Activated T-cell treated with anti-CD3 and anti-CD28 coated beads, Interleukin-2, amount 50 U/mL, for 72 hours (primary cell): ENCODE results near the gene AADAT. TPM values are rescaled to one million over a fixed set of nuclear protein-coding genes. Genes with fewer than 3 reads are reported as not detected.
A peak's percentile ranks its signal among the peaks of the same experiment; 100 is the strongest.

Experiments
- ATAC-seq, 2 donors: fragments of 150-1000 bp; cut with Tn5 transposase; replicated peaks in 1 of 2; 2 replicates each; pipeline ENCODE4 v1.10.0; 2021; ENCODE audit warnings: moderate library complexity in 2 of 2, mild to moderate bottlenecking in 1 of 2
- DNase-seq, 2 donors: peaks; one replicate each; pipeline ENCODE4 v3.0.0; 2021 to 2022; ENCODE audit warnings: mixed read lengths in 1 of 2
- H3K27ac Mint-ChIP-seq: one replicate; pipeline ENCODE4 v1.8.0; 2022; ENCODE audit warnings: mild to moderate bottlenecking, moderate library complexity, mixed read lengths
- H3K27me3 Mint-ChIP-seq: one replicate; pipeline ENCODE4 v1.8.0; 2022; ENCODE audit warnings: low read depth, mixed read lengths
- H3K36me3 Mint-ChIP-seq, 2 donors: one replicate each; pipeline ENCODE4 v1.8.0; 2022; ENCODE audit warnings: mixed read lengths in 2 of 2, mild to moderate bottlenecking in 1 of 2; ENCODE audit not compliant: insufficient read depth in 2 of 2
- H3K4me1 Mint-ChIP-seq: one replicate; pipeline ENCODE4 v1.8.0; 2022; ENCODE audit warnings: low read depth, mixed read lengths
- H3K4me3 Mint-ChIP-seq, 2 donors: one replicate each; pipeline ENCODE4 v1.8.0; 2022; ENCODE audit warnings: mild to moderate bottlenecking in 2 of 2, mixed read lengths in 2 of 2, moderate library complexity in 2 of 2
- H3K9me3 Mint-ChIP-seq, 2 donors: one replicate each; pipeline ENCODE4 v1.8.0; 2022; ENCODE audit warnings: mixed read lengths in 2 of 2
- total RNA-seq, 2 donors: library from RNA; stranded (reverse); gene quantifications; one replicate each; pipeline ENCODE4 v1.2.3, GENCODE V29; 2022

The AADAT gene
- total RNA-seq, 2 donors from 2014 or later = 0.38 TPM; not detected in 1

DNA sequence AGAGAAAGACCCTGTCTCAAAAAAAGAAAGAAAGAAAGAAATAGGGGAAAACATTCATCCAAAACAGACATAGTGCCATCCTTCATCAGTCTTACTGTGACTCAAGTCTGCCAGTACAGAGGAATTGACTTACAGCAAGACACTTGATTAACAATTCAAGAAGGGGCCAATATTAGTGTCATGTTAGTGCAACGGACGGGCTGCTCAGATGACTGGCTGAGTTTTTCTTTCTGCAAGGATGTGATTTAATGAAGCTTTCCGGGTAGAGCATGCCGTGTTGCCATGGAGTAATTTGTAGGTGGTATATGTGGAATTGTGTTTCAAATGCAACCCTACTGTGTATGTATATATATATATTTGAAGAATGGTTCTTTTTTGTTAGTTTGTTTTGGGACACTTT is 51.0 kb downstream of the AADAT start:
- Mint-ChIP-seq H3K4me1 (no peaks in the 10 kb centered on the region), H3K9me3 (no peaks in the 10 kb centered on the region), H3K4me3 (no peak overlapping the region), H3K36me3 (no peaks in the 10 kb centered on the region), H3K27me3 (no peaks in the 10 kb centered on the region), H3K27ac (no peak overlapping the region)
- DNase-seq = no peak
- no peak for ATAC-seq

DNA sequence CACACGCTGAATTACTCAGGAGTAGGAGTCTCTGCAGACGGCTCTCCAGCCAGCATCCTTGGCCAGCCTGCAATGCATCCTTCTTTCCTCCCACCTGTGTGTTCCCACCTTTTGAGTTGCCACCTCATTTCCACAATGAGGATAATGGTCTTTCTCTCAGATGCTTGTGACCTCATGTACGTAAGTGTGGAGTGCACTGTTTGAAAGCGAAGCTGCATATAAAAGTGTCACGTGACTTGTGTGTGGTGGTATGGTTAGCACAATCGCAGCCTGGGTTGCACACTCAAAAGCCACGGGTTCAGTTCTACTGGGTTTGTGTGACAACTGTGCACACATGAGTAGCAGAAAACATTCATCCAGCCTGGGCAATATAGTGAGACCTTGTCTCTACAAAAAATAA is 51.5 kb downstream of the AADAT start:
- no peak for ATAC-seq
- Mint-ChIP-seq H3K4me1 (no peaks in the 10 kb centered on the region), H3K27ac (no peak overlapping the region), H3K9me3 (no peaks in the 10 kb centered on the region), H3K36me3 (no peaks in the 10 kb centered on the region), H3K4me3 (no peak overlapping the region), H3K27me3 (no peaks in the 10 kb centered on the region)
- DNase-seq = no peak

DNA sequence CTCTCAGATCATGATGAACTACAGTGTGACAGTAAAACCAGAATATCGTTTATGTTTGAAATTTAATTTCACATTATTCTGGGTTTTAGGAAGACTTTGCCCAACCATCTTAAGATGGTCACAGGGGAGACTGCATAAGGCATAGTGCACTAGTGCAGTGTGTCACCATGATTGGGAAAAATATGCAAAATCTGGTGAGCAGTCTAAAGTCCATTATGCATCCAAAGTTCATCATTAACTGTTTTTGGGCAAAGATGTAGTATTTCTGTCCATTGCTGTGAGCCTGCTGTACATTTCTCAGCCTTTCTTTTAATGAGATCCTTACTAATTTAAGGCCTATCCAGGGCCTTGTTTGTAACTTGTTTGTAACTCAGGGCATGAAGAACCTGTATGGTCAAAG is 52.3 kb downstream of the AADAT start:
- ATAC-seq (no peak), DNase-seq (no peak)
- no peaks in the 10 kb centered on the region for H3K36me3 Mint-ChIP-seq
- no peak overlapping the region for H3K27ac Mint-ChIP-seq
- H3K4me3 Mint-ChIP-seq = no peak overlapping the region
- H3K4me1 Mint-ChIP-seq = no peaks in the 10 kb centered on the region
- H3K9me3 Mint-ChIP-seq = no peaks in the 10 kb centered on the region
- no peaks in the 10 kb centered on the region for H3K27me3 Mint-ChIP-seq

DNA sequence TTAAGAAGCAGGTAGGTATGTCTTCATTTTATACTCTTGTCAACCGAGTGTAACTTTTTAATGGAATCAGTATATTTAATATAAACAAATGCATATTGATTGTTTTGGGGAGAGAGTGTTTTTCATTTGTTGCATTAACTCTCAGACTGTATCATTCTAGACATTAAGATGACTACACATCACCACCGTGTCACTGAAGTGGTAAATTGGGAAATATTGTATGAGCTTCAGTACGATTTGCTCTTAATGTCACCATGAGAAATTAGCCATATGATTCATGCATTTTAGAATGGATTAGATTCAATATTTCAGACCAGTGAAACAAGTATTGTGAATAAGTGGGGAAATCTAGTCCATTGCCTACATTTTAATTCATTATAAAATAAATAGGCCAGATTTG is 53.9 kb downstream of the AADAT start:
- Mint-ChIP-seq H3K9me3 (no peaks in the 10 kb centered on the region), H3K4me3 (no peak overlapping the region), H3K36me3 (no peaks in the 10 kb centered on the region), H3K4me1 (no peaks in the 10 kb centered on the region), H3K27me3 (no peaks in the 10 kb centered on the region), H3K27ac (no peak overlapping the region)
- DNase-seq (no peak), ATAC-seq (no peak)

DNA sequence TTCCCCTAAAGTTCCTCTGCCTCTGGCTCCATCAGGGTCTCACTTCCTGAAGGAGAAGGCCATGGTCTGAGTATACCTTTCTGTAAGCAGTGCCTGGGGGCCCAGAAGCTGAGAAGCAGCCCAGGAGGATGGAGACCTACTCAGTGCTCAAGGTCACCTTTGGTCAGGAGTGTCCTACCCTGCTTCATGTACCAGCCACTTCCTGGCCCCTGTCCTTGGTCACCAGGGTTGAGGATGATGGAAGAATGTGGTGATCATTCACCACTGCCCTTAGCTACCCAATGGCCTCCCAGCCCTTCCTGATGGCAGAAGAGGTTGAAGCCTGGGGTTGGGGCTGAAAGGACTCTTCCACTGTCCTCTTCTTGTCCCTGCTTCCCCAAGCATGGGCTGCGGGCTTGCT is 54.5 kb downstream of the AADAT start:
- no peak for ATAC-seq
- no peak overlapping the region for H3K27ac Mint-ChIP-seq
- no peaks in the 10 kb centered on the region for H3K27me3 Mint-ChIP-seq
- no peak overlapping the region for H3K4me3 Mint-ChIP-seq
- no peaks in the 10 kb centered on the region for H3K4me1 Mint-ChIP-seq
- no peaks in the 10 kb centered on the region for H3K9me3 Mint-ChIP-seq
- H3K36me3 Mint-ChIP-seq = no peaks in the 10 kb centered on the region
- DNase-seq = no peak

DNA sequence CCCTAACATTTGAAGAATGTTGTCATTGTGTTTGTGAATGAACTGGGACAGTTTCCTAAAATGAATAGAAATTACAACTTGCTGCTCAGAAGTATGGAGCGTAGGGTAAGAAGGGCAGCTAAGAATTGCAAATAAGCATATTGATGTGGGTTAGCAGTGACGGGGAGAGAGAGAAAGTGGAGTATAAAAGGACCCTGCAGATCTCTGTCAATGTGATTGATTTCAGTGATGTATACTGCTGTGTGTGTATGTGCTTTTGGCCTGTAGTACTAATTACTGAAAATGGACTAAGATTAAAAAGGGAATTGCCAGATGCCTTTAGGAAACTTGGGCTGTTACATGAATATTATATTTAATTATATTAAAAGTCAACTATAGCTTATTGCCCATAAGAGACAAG is 55.8 kb downstream of the AADAT start:
- H3K27me3 Mint-ChIP-seq = peaks cover 9% of the 10 kb centered on the region
- no peaks in the 10 kb centered on the region for H3K36me3 Mint-ChIP-seq
- no peak overlapping the region for H3K4me3 Mint-ChIP-seq
- no peaks in the 10 kb centered on the region for H3K4me1 Mint-ChIP-seq
- DNase-seq = no peak
- no peak overlapping the region for H3K27ac Mint-ChIP-seq
- no peaks in the 10 kb centered on the region for H3K9me3 Mint-ChIP-seq
- no peak for ATAC-seq

DNA sequence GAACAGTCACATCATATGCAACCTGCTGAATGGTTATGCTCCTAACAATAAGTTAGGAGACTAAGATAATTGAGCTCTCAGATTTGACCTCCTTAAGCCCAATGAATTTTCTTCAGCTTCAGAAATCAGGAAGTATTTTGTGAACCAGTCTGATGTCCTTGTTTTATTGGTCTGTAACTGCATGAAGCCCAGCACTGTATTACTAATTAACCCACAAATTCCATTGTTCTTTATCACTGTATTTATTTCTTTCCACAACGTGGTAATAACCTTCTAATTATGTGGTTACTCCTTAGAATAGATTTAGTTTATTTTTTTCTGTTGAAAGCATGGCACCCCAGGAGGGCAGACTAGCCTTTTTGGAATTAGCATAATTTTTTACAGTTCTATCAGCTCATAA is 59.6 kb downstream of the AADAT start:
- Mint-ChIP-seq H3K27me3 (peaks cover 26% of the 10 kb centered on the region), H3K36me3 (peaks cover 2 to 7% of the 10 kb centered on the region in 2 donors), H3K4me3 (no peak overlapping the region), H3K9me3 (no peaks in the 10 kb centered on the region), H3K4me1 (peaks cover 11% of the 10 kb centered on the region), H3K27ac (no peak overlapping the region)
- ATAC-seq = no peak
- DNase-seq = no peak

DNA sequence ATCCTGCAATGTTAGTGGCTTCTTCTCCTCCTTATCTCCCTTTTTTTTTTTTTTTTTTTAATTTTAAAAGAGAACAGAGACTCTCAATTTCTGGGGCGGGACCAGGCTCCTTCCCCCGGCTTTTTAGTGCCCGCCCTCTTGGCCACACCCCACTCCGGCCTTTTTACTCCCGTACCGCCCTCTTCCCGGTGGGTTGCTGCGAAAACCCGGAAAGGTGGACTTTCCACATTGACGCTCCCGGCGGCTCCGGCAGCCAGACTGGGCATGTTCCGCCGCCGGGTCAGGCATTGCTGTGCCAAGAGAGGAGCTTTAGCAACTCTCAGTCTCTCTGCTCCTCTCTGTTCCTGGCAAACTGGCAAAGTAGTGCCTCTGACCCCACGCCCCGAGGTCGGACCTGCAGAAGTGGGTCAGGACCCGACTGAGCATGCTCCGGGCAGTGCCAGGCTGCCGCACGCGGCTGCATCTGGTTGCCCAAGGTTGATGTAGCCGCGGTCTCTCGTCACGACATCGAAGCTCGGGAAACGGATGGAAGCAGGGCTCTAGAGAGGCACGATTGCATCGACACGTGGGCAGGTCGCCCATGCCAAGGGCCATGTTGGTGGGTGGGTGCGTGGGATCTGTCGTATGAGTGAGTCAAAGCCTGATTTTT is 62.5 kb downstream of the AADAT start:
- peak overlapping the region; percentile 93 to 94 for H3K4me3 Mint-ChIP-seq
- peaks cover 33% of the 10 kb centered on the region for H3K27me3 Mint-ChIP-seq
- peaks cover 11% of the 10 kb centered on the region for H3K4me1 Mint-ChIP-seq
- peak overlapping the region; percentile 92 for H3K27ac Mint-ChIP-seq
- ATAC-seq (peak; percentile 63 to 66), DNase-seq (peak; percentile 91 to 93)
- peaks cover 2 to 7% of the 10 kb centered on the region in 2 donors for H3K36me3 Mint-ChIP-seq
- H3K9me3 Mint-ChIP-seq = no peaks in the 10 kb centered on the region

DNA sequence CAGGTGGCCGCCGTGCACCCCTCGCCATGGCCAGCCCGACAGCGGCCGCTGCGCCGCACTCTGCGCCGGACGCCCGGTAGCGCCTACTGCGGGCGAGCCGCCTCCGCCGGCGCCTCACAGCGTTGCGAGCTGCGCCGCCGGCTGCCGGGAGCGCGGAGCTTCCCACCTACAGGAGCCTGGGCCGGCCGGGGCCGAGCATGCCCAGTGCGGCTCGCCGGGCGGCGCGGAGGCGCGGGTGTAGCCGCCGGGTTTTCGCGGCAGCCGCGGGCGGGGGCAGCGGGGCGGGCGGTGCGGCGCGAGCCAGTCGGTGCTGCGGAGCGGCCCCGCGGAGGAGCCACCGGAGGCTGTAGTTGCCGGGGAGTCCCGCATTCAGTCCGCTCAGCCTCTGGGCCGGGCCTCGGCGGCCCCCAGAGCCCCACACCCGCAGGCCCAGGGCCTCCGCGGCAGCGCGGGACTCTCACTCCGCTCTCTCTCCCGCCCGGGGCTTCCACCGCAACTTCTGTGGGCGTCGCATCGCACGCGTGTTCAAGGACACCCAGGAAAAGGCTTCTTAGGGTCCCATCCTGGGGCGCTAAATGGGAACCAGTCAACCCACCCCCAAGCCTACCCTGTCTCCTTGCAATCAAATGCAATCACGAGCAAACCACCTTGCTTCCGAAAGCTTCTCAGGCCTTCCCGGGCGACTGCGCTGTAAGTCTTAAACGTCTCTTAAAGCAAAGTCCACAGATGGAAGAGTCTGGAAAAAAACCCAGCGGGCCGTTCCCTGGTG is 63.3 kb downstream of the AADAT start, which contains the start of gene MFAP3L:
Gene MFAP3L (minus strand): TSS at position 143 of the 769 bp plus-strand sequence. CDS start 20,518 bp downstream, outside the sequence.
- Mint-ChIP-seq H3K4me3 (peak within 1 kb of the TSS; percentile 93 to 94), H3K27me3 (peaks cover 33% of the 10 kb centered on the region), H3K9me3 (no peaks in the 10 kb centered on the region), H3K4me1 (peaks cover 11% of the 10 kb centered on the region), H3K36me3 (peaks cover 2 to 7% of the 10 kb centered on the region in 2 donors), H3K27ac (peak within 1 kb of the TSS; percentile 92)
- peak; percentile 86 to 87 for ATAC-seq
- peak; percentile 90 to 92 for DNase-seq

DNA sequence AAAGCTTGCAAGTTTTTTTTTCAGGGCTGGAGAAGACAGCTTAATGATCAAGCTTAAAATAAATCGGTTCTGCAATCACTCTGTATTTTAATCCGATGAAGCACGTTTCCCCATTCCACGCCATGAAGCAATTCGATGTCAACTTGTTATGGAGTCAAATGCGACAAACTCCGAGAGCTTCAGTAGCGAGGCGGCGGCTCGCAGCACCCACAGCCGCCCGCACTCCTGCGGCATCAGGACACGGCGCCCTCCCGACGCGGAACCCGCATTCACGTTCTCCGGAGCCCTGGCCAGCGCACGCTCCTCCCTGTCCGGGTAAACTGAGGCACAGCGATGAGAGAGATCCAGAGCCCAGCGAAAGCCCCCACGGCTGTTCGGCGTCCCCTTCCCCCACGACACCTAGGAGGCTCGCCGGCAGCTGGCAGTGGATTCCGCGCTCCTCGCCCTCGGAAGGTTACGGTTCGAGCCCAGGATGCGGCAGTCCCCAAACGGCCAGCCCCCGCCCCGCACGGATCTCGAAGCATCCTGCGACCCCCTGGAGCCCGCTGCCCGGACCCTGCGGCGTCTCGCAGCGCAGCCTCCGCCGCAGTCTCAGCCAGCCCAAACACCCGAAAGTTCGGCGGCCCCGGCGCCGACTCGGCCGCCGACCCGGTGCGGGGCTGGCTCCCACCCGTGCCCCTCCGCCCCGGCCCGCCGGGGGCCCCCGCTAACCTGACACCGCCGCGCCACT is 64.1 kb downstream of the AADAT start:
- ATAC-seq (no peak), DNase-seq (peak; percentile 13 to 22)
- Mint-ChIP-seq H3K27me3 (peaks cover 33% of the 10 kb centered on the region), H3K27ac (no peak overlapping the region), H3K4me3 (peak overlapping the region; percentile 81 to 85), H3K4me1 (peaks cover 11% of the 10 kb centered on the region), H3K9me3 (no peaks in the 10 kb centered on the region), H3K36me3 (peaks cover 2 to 7% of the 10 kb centered on the region in 2 donors)

DNA sequence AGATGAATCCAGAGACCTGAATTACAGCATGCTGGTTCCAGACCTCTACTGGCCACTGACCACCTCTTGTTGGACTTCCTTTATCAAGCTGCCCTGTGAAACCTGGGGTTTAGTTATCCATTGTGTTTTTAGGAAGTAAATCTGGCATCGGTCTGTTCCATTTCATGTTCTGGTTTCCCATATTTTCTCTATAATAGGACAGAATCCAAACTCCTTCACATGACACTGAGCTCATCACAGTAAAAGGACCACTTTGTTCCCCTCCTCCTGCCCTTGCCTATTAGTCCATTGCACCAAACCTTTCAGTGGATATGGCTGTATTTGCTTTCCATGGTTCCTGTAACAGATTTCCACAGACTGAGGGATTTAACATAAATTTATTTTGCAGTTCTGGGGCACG is 67.5 kb downstream of the AADAT start:
- Mint-ChIP-seq H3K27ac (no peak overlapping the region), H3K4me3 (no peak overlapping the region), H3K4me1 (peaks cover 4% of the 10 kb centered on the region), H3K27me3 (peaks cover 7% of the 10 kb centered on the region), H3K36me3 (no peaks in the 10 kb centered on the region), H3K9me3 (no peaks in the 10 kb centered on the region)
- DNase-seq = no peak
- ATAC-seq = no peak

DNA sequence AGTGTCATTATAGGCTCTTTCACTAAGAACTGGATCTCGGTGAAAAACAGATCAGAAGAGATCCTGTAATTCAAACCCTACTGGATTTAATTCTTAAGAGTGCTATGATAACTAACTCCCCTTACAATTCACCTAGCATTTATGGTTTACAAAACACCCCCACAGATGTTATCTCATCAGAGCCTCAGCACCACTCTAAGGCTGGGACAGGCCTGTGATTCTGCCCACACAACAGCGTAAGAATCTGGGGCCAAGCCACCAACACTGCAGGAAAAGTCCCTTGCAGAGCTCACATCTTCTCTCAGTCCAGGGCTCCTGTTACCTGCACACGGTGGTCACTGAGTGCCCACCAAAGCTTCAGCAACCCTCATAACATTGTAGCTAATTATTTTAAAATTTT is 72.5 kb downstream of the AADAT start:
- H3K4me1 Mint-ChIP-seq = peaks cover 5% of the 10 kb centered on the region
- no peak for DNase-seq
- H3K27me3 Mint-ChIP-seq = no peaks in the 10 kb centered on the region
- H3K4me3 Mint-ChIP-seq = no peak overlapping the region
- H3K27ac Mint-ChIP-seq = no peak overlapping the region
- no peak for ATAC-seq
- no peaks in the 10 kb centered on the region for H3K36me3 Mint-ChIP-seq
- H3K9me3 Mint-ChIP-seq = no peaks in the 10 kb centered on the region

DNA sequence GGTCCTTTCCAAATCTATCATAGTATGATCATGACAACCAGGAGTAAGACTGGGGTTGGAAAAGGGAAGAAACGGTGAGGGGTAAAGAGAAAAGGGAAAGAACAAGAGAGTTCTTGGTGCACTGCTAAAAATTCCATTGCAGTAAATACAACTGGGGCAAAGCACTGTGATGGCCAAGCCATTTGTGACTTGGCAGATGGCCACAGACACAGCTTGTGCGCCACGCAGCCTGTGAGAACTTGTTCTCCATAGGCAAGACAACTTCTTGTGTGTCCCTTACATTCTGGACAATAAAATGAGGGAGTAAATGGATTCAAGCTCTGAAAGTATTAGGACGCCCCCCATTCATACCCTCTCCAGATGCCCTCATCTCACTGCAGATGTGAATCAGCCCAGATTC is 74.5 kb downstream of the AADAT start:
- no peaks in the 10 kb centered on the region for H3K36me3 Mint-ChIP-seq
- no peak overlapping the region for H3K4me3 Mint-ChIP-seq
- DNase-seq = no peak
- peaks cover 5% of the 10 kb centered on the region for H3K4me1 Mint-ChIP-seq
- no peak overlapping the region for H3K27ac Mint-ChIP-seq
- H3K9me3 Mint-ChIP-seq = no peaks in the 10 kb centered on the region
- no peaks in the 10 kb centered on the region for H3K27me3 Mint-ChIP-seq
- no peak for ATAC-seq
